T47D (cell line): ENCODE results near the gene GMDS.

Experiments
- DNase-seq, 2 experiments: peaks; one replicate each; pipeline versions ENCODE4 v3.0.0 to v3.0.0-alpha.2; 2011 to 2012; ENCODE audit warnings: low read depth in 1 of 2, low spot score in 1 of 2
- JUND ChIP-seq: IDR thresholded peaks from 2 replicates; pipeline ENCODE4 v1.6.1; 2012; ENCODE audit warnings: low read depth
- in situ Hi-C: cut with HindIII; loops from 2 replicates; pipeline ENCODE4 v1.10.0; 2016; ENCODE audit warnings: low sequenced_read_pairs, low pct_unique_long_range_greater_than_20kb

Gene GMDS

GRCh38 chr6:1593286-1593957, 652.0 kb downstream of the GMDS start:
- peak in 1 of 2 experiments; percentile 29 for DNase-seq
- in situ Hi-C loops = no loop called here
- TF ChIP-seq JUND = no peak

- no peak for TF ChIP-seq JUND
- in situ Hi-C loops = no loop called here
- no peak for DNase-seq
These were observed 652.6 kb downstream of the GMDS start for GRCh38 chr6:1592852-1593251.

GRCh38 chr6:1591926-1592325, 653.5 kb downstream of the GMDS start:
- DNase-seq = no peak
- no peak for TF ChIP-seq JUND
- in situ Hi-C loops = no loop called here

- in situ Hi-C loops = no loop called here
- no peak for TF ChIP-seq JUND
- no peak for DNase-seq
These were observed 654.2 kb downstream of the GMDS start for GRCh38 chr6:1591243-1591642.

GRCh38 chr6:1590580-1590979, 654.8 kb downstream of the GMDS start:
- TF ChIP-seq JUND = no peak
- in situ Hi-C loops = no loop called here
- no peak for DNase-seq

- in situ Hi-C loops = no loop called here
These were observed 656.2 kb downstream of the GMDS start for GRCh38 chr6:1589208-1589607.

GRCh38 chr6:1587977-1588376, 657.4 kb downstream of the GMDS start:
- in situ Hi-C loops = no loop called here
- DNase-seq = no peak
- no peak for TF ChIP-seq JUND

More at GRCh38 chr6:1589208-1589607, 656.2 kb downstream of the GMDS start:
- no peak for TF ChIP-seq JUND
- DNase-seq = no peak

GRCh38 chr6:1587546-1587945, 657.9 kb downstream of the GMDS start:
- no peak for TF ChIP-seq JUND
- in situ Hi-C loops = no loop called here

GRCh38 chr6:1586861-1587450, 658.4 kb downstream of the GMDS start:
- no peak for DNase-seq
- in situ Hi-C loops = no loop called here
- no peak for TF ChIP-seq JUND

More at GRCh38 chr6:1587546-1587945, 657.9 kb downstream of the GMDS start:
- DNase-seq = no peak

- no peak for TF ChIP-seq JUND
- in situ Hi-C loops = no loop called here
- no peak for DNase-seq
These were observed 659.1 kb downstream of the GMDS start for GRCh38 chr6:1586256-1586655.

GRCh38 chr6:1585669-1586049, 659.7 kb downstream of the GMDS start:
- DNase-seq = no peak
- TF ChIP-seq JUND = no peak
- in situ Hi-C loops = no loop called here

- DNase-seq = no peak
- in situ Hi-C loops = no loop called here
- no peak for TF ChIP-seq JUND
These were observed 660.3 kb downstream of the GMDS start for GRCh38 chr6:1584996-1585668.

GRCh38 chr6:1584146-1584545, 661.3 kb downstream of the GMDS start:
- in situ Hi-C loops = no loop called here
- TF ChIP-seq JUND = no peak
- DNase-seq = no peak
